ENCODE data around the gene HIVEP1.

- TF ChIP-seq, protein P1, sequence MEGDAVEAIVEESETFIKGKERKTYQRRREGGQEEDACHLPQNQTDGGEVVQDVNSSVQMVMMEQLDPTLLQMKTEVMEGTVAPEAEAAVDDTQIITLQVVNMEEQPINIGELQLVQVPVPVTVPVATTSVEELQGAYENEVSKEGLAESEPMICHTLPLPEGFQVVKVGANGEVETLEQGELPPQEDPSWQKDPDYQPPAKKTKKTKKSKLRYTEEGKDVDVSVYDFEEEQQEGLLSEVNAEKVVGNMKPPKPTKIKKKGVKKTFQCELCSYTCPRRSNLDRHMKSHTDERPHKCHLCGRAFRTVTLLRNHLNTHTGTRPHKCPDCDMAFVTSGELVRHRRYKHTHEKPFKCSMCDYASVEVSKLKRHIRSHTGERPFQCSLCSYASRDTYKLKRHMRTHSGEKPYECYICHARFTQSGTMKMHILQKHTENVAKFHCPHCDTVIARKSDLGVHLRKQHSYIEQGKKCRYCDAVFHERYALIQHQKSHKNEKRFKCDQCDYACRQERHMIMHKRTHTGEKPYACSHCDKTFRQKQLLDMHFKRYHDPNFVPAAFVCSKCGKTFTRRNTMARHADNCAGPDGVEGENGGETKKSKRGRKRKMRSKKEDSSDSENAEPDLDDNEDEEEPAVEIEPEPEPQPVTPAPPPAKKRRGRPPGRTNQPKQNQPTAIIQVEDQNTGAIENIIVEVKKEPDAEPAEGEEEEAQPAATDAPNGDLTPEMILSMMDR (conservative IDR thresholded peaks at IDR 0.05), result no peak
- no peak for TF ChIP-seq EZH2 (IDR thresholded peaks at IDR 0.05; ENCODE audit: low read depth)
Observed at GRCh38 chr6:12132351-12133222, 120.5 kb downstream of the HIVEP1 start.

All from PC-9 (cell line).